Measurements from ENCODE around the gene GRIN2A. TPM values are rescaled to one million over a fixed set of nuclear protein-coding genes. Genes with fewer than 3 reads are reported as not detected.

The GRIN2A gene
- total and polyA plus RNA-seq, 2 of the 8 experiments (the other 6 are each of a cell fraction or from before 2014, with no cell fraction given): 0.18 to 1.8 TPM

DNA sequence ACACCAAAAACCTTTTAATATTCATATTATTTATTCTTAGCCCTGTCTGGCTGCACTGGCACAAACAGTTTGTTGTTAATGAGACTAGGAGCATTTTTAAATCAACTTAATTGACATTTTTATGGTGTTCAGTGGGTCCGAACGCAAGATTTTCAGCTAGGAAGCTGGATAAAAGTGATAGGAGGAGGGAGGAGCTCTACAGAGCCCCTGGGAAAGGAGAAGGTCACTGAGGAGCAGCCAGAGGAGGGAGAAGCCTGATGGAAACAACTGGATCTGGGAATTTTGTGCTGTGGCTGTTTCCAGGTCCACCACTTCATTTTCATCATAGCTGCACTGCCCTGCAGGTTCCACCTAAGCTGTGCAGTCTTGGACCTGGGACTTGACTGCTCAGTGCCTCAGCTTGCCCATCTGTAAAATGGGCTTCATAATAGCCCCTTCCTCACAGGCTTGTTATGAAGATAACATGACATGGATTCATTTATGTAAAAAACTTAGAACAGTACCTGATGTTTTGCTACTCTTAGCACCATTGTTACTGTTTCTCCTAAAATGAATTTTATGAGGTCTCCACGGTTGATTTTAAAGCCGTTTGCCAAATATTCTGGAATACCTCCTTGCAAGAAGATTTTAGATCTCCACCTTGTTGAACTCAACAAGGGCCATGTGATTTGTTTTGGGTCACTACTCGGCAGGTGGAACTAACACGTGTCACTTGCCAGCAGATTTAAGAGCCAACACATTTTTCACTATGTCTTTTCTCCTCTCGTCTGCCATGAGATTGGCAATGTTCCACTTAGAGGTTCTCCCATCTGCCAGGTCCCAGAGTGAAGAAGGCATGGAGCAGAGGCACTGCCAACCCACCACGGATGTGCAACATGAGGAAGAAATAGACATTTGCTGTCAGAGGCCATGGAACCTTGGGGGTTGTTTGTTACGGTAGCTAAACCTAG is 18.7 kb upstream of the GRIN2A start (continued):
- TF ChIP-seq CHD1 (IDR thresholded peaks at IDR 0.05; ENCODE audit: low read depth, low read length): no peak
- no peak for TF ChIP-seq YY1 (IDR thresholded peaks at IDR 0.05; ENCODE audit: low read depth, low read length)
- TF ChIP-seq TAF7 (optimal IDR thresholded peaks at IDR 0.05; ENCODE audit: borderline replicate concordance, low read depth, low read length): no peak
